ENCODE measurements around the gene OLFM2.

OLFM2 gene

DNA sequence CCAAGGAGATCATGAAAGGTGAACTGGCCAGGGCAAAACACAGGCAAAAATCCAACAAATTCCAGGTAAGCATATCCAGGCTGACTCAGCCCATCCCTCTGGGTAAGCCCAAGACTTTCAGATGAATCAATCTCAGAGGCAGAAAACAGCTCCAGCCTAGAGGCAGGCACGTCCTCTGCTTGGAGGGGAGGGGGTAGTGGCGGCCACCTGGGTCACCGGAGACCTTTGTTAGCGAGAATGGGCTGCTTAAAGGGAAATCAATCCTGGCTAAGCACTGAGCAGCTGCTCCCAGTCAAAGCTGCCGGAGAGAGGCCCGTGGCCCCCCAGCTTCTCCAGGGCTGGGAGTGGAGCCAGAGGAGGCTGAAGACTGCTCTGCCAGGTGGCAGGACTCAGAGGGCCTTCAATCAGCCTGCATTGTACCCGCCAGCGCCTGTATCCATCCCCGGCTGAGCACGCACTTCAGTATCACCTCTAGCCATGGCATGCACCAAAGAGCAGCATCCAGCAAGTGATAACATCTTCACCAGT lies 53.0 kb downstream of the OLFM2 start:
- no peak overlapping the region for H3K4me3 ChIP-seq (replicated peaks; ENCODE audit: low read depth, low read length)

DNA sequence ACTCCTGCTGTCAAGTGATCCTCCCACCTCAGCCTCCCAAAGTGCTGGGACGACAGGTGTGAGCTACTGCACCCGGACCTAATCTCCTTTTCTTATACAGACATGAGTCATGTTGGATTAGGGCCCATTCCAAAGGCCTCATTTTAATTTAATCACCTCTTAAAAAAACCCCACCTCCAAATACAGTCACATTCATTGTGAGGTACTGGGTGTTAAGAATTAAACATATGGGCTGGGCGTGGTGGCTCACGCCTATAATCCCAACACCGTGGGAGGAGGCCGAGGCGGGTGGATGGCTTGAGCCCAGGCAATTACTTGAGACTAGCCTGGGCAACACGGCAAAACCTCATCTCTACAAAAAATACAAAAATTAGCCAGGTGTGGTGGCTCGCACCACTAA lies 54.6 kb downstream of the OLFM2 start:
- no peaks in the 10 kb centered on the region for H3K27me3 ChIP-seq (replicated peaks; ENCODE audit: control insufficient read depth, insufficient read depth, low read length)
- no peak for DNase-seq (ENCODE audit: extremely low read depth, insufficient read length)
- H3K4me3 ChIP-seq (replicated peaks; ENCODE audit: low read depth, low read length): no peak overlapping the region
- H3K36me3 ChIP-seq (ENCODE audit: control insufficient read depth, insufficient read depth, low read length): no peaks in the 10 kb centered on the region
- TF ChIP-seq, protein P1, sequence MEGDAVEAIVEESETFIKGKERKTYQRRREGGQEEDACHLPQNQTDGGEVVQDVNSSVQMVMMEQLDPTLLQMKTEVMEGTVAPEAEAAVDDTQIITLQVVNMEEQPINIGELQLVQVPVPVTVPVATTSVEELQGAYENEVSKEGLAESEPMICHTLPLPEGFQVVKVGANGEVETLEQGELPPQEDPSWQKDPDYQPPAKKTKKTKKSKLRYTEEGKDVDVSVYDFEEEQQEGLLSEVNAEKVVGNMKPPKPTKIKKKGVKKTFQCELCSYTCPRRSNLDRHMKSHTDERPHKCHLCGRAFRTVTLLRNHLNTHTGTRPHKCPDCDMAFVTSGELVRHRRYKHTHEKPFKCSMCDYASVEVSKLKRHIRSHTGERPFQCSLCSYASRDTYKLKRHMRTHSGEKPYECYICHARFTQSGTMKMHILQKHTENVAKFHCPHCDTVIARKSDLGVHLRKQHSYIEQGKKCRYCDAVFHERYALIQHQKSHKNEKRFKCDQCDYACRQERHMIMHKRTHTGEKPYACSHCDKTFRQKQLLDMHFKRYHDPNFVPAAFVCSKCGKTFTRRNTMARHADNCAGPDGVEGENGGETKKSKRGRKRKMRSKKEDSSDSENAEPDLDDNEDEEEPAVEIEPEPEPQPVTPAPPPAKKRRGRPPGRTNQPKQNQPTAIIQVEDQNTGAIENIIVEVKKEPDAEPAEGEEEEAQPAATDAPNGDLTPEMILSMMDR (IDR thresholded peaks at IDR 0.05; ENCODE audit: insufficient read depth, low read length, poor library complexity, severe bottlenecking): no peak

More for the DNA sequence above, 53.0 kb downstream of the OLFM2 start:
- TF ChIP-seq, protein P1 (IDR thresholded peaks at IDR 0.05; ENCODE audit: insufficient read depth, low read length, poor library complexity, severe bottlenecking): no peak
- H3K27me3 ChIP-seq (replicated peaks; ENCODE audit: control insufficient read depth, insufficient read depth, low read length): no peaks in the 10 kb centered on the region
- H3K36me3 ChIP-seq (ENCODE audit: control insufficient read depth, insufficient read depth, low read length): no peaks in the 10 kb centered on the region
- no peak for DNase-seq (ENCODE audit: extremely low read depth, insufficient read length)

DNA sequence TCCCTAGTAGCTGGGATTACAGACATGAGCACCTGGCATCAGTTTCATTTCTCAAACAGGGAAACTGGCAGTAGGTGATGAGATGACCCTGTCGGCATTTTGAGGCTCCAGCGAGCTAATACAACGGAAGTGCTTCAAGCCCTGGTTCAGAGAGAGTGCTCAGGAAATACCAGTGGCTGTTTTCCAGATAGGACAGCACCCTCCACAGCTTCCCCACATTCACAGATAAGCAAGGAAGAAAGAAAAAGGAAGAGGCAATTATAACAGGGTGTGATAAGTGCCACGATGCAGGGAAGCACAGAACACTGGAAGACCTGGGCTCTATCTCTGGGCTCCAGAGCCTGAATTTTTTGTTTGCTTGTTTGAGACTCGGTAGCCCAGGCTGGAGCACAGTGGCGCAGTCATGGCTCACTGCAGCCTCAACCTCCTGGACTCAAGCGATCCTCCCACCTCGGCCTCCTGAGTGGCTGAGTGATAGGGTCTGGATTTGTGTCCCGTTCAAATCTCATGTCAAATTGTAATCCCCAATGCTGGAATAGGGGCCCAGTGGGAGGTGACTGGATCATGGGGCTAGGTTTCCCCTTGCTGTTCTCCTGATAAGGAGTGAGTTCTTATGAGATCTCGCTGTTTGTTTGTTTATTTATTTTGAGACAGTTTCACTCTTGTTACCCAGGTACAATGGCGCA lies 57.7 kb downstream of the OLFM2 start:
- TF ChIP-seq, protein P1 (IDR thresholded peaks at IDR 0.05; ENCODE audit: insufficient read depth, low read length, poor library complexity, severe bottlenecking): no peak
- H3K27me3 ChIP-seq (replicated peaks; ENCODE audit: control insufficient read depth, insufficient read depth, low read length): no peaks in the 10 kb centered on the region; the same call in 1 of the 2 replicates
- no peak overlapping the region for H3K4me3 ChIP-seq (replicated peaks; ENCODE audit: low read depth, low read length)
- H3K36me3 ChIP-seq (ENCODE audit: control insufficient read depth, insufficient read depth, low read length): no peaks in the 10 kb centered on the region
- no peak for DNase-seq (ENCODE audit: extremely low read depth, insufficient read length)

DNA sequence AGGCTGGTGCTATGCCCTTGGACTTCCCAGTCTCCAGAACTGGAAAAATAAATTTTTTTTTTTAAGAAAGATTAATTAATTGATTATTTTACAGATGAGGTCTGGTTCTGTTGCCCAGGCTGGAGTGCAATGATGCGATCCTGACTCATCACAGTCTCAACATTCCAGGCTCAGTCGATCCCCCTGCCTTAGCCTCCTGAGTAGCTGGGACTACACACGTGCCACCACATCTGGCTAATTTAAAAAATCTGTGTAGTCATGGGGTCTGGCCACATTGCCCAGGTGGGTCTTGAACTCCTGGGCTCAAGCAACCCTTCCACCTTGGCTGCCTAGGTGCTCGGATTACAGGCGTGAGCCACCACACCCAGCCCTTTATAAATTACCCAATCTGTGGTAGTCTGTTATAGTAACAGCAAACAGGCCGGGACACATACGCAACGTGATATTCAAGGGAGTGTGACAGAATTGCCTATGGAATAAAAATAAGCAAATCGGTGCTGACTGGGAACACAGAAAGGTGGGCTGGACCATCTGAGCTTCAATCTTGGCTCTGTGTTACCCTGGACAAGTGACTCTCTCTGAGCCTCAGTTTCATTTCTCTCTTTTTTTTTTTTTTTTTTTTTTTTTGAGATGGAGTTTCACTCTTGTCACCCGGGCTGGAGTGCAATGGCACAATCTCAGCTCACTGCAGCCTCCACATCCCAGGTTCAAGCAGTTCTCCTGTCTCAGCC lies 58.4 kb downstream of the OLFM2 start:
- no peak for DNase-seq (ENCODE audit: extremely low read depth, insufficient read length)
- Histone ChIP-seq H3K27me3 (replicated peaks; ENCODE audit: control insufficient read depth, insufficient read depth, low read length) (no peaks in the 10 kb centered on the region; the same call in 1 of the 2 replicates), H3K4me3 (replicated peaks; ENCODE audit: low read depth, low read length) (no peak overlapping the region), H3K36me3 (ENCODE audit: control insufficient read depth, insufficient read depth, low read length) (no peaks in the 10 kb centered on the region)
- TF ChIP-seq, protein P1 (IDR thresholded peaks at IDR 0.05; ENCODE audit: insufficient read depth, low read length, poor library complexity, severe bottlenecking): no peak

DNA sequence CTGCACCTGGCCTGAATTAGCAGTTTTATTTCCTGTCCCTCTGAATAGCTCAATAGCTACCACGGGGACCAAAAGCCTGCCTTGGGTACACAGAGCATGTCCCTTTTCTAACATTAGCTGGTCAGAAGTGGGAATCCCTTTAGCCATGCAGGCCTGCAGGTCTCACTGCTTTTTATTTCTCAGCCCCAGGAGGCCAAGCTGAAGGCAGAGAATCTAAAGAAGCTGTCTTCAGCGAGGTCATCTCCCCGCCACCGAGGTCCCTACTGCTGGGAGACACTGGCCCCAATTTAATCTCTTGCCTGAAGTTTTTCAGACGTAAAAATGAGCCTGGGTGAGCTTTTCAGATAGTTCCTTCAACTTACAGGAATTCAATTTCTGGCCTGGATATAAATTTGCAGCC lies 60.5 kb downstream of the OLFM2 start:
- H3K4me3 ChIP-seq (replicated peaks; ENCODE audit: low read depth, low read length): no peak overlapping the region
- DNase-seq (ENCODE audit: extremely low read depth, insufficient read length): no peak
- TF ChIP-seq, protein P1 (IDR thresholded peaks at IDR 0.05; ENCODE audit: insufficient read depth, low read length, poor library complexity, severe bottlenecking): no peak
- H3K27me3 ChIP-seq (replicated peaks; ENCODE audit: control insufficient read depth, insufficient read depth, low read length): no peaks in the 10 kb centered on the region; the same call in 1 of the 2 replicates
- H3K36me3 ChIP-seq (ENCODE audit: control insufficient read depth, insufficient read depth, low read length): no peaks in the 10 kb centered on the region

Data from GM06990 (cell line).